CD14-positive monocyte (primary cell): ENCODE measurements around the gene ZFP36L2. TPM values are rescaled to one million over a fixed set of nuclear protein-coding genes. Genes with fewer than 3 reads are reported as not detected.

Source experiments
- DNase-seq, 3 donors: peaks; one replicate each; pipeline ENCODE4 v3.0.0-alpha.2; 2011 to 2022
- H2AFZ ChIP-seq: 2 replicates; pipeline ENCODE4 v1.6.0; 2012; ENCODE audit warnings: mild to moderate bottlenecking, low read depth, low read length, inconsistent platforms; ENCODE audit not compliant: insufficient read depth, poor library complexity, severe bottlenecking
- H3K27ac ChIP-seq, 2 donors: 1 replicate in 1 of 2; 2 replicates in 1 of 2; pipeline ENCODE4 v1.5.1; 2012 to 2013; ENCODE audit warnings: low read length in 2 of 2, control low read depth in 1 of 2, inconsistent platforms in 1 of 2, low read depth in 1 of 2, mild to moderate bottlenecking in 1 of 2
- H3K27me3 ChIP-seq, 2 donors: one replicate each; pipeline versions ENCODE4 v1.6.0 to v1.6.1; 2011 to 2013; ENCODE audit warnings: low read length in 2 of 2; ENCODE audit not compliant: control insufficient read depth in 2 of 2, insufficient read depth in 2 of 2
- H3K36me3 ChIP-seq, 2 donors: replicated peaks in 1 of 2; 1 replicate in 1 of 2; 2 replicates in 1 of 2; pipeline versions ENCODE4 v1.5.1 to v1.6.1; 2012 to 2013; ENCODE audit warnings: low read length in 2 of 2, control low read depth in 1 of 2, inconsistent platforms in 1 of 2, mild to moderate bottlenecking in 1 of 2; ENCODE audit not compliant: insufficient read depth in 2 of 2, control insufficient read depth in 1 of 2
- H3K4me1 ChIP-seq, 2 donors: 1 replicate in 1 of 2; 2 replicates in 1 of 2; pipeline versions ENCODE4 v1.5.1 to v1.6.1; 2012 to 2013; ENCODE audit warnings: low read length in 2 of 2, control low read depth in 1 of 2, inconsistent platforms in 1 of 2, mild to moderate bottlenecking in 1 of 2, moderate library complexity in 1 of 2; ENCODE audit not compliant: insufficient read depth in 2 of 2, control insufficient read depth in 1 of 2
- H3K4me2 ChIP-seq: replicated peaks from 2 replicates; pipeline ENCODE3; 2012; ENCODE audit warnings: low read length, moderate library complexity, mild to moderate bottlenecking; ENCODE audit not compliant: poor library complexity, severe bottlenecking; ENCODE audit errors: extremely low read depth
- H3K4me3 ChIP-seq, 3 experiments: fragments of 200-600 bp in 1 of 3; sonication (generic) in 1 of 3; replicated peaks in 1 of 3; 1 replicate in 2 of 3; 2 replicates in 1 of 3; pipeline ENCODE4 v1.5.1; 2011 to 2013; ENCODE audit warnings: low read length in 3 of 3, mild to moderate bottlenecking in 3 of 3, control low read depth in 2 of 3, low read depth in 2 of 3, inconsistent platforms in 1 of 3, moderate library complexity in 1 of 3
- H3K79me2 ChIP-seq: 2 replicates; pipeline ENCODE4 v1.6.0; 2012; ENCODE audit warnings: mild to moderate bottlenecking, control low read depth, inconsistent platforms, low read length, moderate library complexity; ENCODE audit not compliant: insufficient read depth
- H3K9ac ChIP-seq: 2 replicates; pipeline ENCODE4 v1.6.0; 2017; ENCODE audit warnings: low read length, mild to moderate bottlenecking; ENCODE audit not compliant: insufficient read depth, poor library complexity, severe bottlenecking
- H3K9me3 ChIP-seq, 2 donors: replicated peaks in 1 of 2; 1 replicate in 1 of 2; 2 replicates in 1 of 2; pipeline versions ENCODE4 v1.5.1 to v1.6.1; 2012 to 2013; ENCODE audit warnings: low read length in 2 of 2, control low read depth in 1 of 2; ENCODE audit not compliant: control insufficient read depth in 1 of 2, insufficient read depth in 1 of 2
- H4K20me1 ChIP-seq: 2 replicates; pipeline ENCODE4 v1.6.0; 2012; ENCODE audit warnings: mild to moderate bottlenecking, low read length, control low read depth, moderate library complexity; ENCODE audit not compliant: insufficient read depth
- H3K27ac Mint-ChIP-seq, 7 donors: one replicate each; pipeline ENCODE4 v1.8.0; 2020; ENCODE audit warnings: mild to moderate bottlenecking in 7 of 7, mixed read lengths in 7 of 7, moderate library complexity in 6 of 7, inconsistent platforms in 2 of 7
- H3K27me3 Mint-ChIP-seq, 3 donors: one replicate each; pipeline ENCODE4 v1.8.0; 2021 to 2022; ENCODE audit warnings: low read depth in 3 of 3, mild to moderate bottlenecking in 3 of 3, mixed read lengths in 3 of 3, moderate library complexity in 3 of 3, inconsistent platforms in 1 of 3
- H3K36me3 Mint-ChIP-seq, 2 donors: one replicate each; pipeline ENCODE4 v1.8.0; 2020; ENCODE audit warnings: mixed read lengths in 2 of 2, inconsistent platforms in 1 of 2, mild to moderate bottlenecking in 1 of 2
- H3K4me1 Mint-ChIP-seq: one replicate; pipeline ENCODE4 v1.8.0; 2020; ENCODE audit warnings: mild to moderate bottlenecking, mixed read lengths
- H3K4me3 Mint-ChIP-seq, 2 donors: one replicate each; pipeline ENCODE4 v1.8.0; 2020; ENCODE audit warnings: mild to moderate bottlenecking in 2 of 2, mixed read lengths in 2 of 2, moderate library complexity in 1 of 2
- H3K9me3 Mint-ChIP-seq, 7 donors: one replicate each; pipeline ENCODE4 v1.8.0; 2020 to 2022; ENCODE audit warnings: mixed read lengths in 7 of 7, mild to moderate bottlenecking in 6 of 7, moderate library complexity in 6 of 7, inconsistent platforms in 2 of 7
- WGBS: methylation state at CpG from one replicate; pipeline ENCODE4 v1.1.5; 2013; ENCODE audit warnings: missing lambda C conversion rate; ENCODE audit not compliant: insufficient coverage; 5-methylcytosine and 5-hydroxymethylcytosine counted together
- intact Hi-C, 2 donors: fragments of 100-400 bp; cut with micrococcal nuclease; formaldehyde crosslinking; loops; one replicate each; pipeline versions ENCODE4 v1.15.0 to v1.15.1; 2023
- polyA plus RNA-seq, 3 donors: library from polyadenylated mRNA; depleted of rRNA in 1 of 3; unstranded in 2 of 3; stranded (reverse) in 1 of 3; fragments of 300-500 nt in 2 of 3; fragments of >200 nt in 1 of 3; fragmentation: Illumina TruSeq in 2 of 3; gene quantifications; 1 replicate in 2 of 3; 2 replicates in 1 of 3; pipeline ENCODE4 v1.2.3, GENCODE V29; 2012 to 2021
- TF ChIP-seq, protein P1 (sequence below): fragments of 200-600 bp; IDR thresholded peaks from one replicate; pipeline ENCODE4 v1.8.0; 2022; ENCODE audit warnings: antibody characterized with exemption, mild to moderate bottlenecking

Gene ZFP36L2
- polyA plus RNA-seq, 3 donors = 84.4 to 150 (median 88.3) TPM

DNA sequence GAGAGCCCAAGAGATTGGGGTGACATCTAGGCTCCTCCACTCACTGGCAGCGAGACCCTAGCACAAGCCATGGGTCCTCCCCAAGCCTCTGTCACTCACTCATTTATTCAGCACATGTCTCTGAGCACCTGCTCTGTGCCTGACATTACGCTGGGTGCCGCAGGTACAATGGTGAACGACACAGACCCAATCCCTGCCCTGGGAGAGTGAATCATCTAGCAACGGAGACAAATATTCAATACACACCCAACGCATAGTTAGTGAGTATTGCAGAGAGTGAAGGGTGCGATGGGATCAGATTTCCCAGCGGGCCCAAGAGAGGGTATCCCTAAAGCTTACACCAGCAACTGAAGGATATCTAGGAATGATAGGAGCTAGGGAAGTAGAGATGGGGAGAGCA, 45.5 kb downstream of the ZFP36L2 start:
- Mint-ChIP-seq H3K4me3 (no peak overlapping the region), H3K4me1 (peaks cover 75% of the 10 kb centered on the region), H3K9me3 (peaks cover 0 to 5% (median 0%) of the 10 kb centered on the region in 7 donors), H3K27me3 (peaks cover 0 to 1% (median 0%) of the 10 kb centered on the region in 3 donors), H3K36me3 (peaks cover 2 to 3% of the 10 kb centered on the region in 2 donors), H3K27ac (no peak overlapping the region)
- no peaks in the 10 kb centered on the region for H4K20me1 ChIP-seq
- H3K9ac ChIP-seq = no peak overlapping the region
- H3K9me3 ChIP-seq = no peaks in the 10 kb centered on the region
- TF ChIP-seq, protein P1, sequence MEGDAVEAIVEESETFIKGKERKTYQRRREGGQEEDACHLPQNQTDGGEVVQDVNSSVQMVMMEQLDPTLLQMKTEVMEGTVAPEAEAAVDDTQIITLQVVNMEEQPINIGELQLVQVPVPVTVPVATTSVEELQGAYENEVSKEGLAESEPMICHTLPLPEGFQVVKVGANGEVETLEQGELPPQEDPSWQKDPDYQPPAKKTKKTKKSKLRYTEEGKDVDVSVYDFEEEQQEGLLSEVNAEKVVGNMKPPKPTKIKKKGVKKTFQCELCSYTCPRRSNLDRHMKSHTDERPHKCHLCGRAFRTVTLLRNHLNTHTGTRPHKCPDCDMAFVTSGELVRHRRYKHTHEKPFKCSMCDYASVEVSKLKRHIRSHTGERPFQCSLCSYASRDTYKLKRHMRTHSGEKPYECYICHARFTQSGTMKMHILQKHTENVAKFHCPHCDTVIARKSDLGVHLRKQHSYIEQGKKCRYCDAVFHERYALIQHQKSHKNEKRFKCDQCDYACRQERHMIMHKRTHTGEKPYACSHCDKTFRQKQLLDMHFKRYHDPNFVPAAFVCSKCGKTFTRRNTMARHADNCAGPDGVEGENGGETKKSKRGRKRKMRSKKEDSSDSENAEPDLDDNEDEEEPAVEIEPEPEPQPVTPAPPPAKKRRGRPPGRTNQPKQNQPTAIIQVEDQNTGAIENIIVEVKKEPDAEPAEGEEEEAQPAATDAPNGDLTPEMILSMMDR = no peak
- no peak overlapping the region for H3K4me3 ChIP-seq
- no peak overlapping the region for H3K4me2 ChIP-seq
- DNase-seq = no peak
- H3K79me2 ChIP-seq = peaks cover 7% of the 10 kb centered on the region
- peaks cover 52 to 57% of the 10 kb centered on the region in 2 donors for H3K4me1 ChIP-seq
- intact Hi-C loops = no loop called here
- 100% methylated on average over 3 of the region's 8 CpGs for WGBS
- H2AFZ ChIP-seq = no peak overlapping the region
- no peaks in the 10 kb centered on the region for H3K27me3 ChIP-seq
- no peak overlapping the region for H3K27ac ChIP-seq
- H3K36me3 ChIP-seq = no peaks in the 10 kb centered on the region

DNA sequence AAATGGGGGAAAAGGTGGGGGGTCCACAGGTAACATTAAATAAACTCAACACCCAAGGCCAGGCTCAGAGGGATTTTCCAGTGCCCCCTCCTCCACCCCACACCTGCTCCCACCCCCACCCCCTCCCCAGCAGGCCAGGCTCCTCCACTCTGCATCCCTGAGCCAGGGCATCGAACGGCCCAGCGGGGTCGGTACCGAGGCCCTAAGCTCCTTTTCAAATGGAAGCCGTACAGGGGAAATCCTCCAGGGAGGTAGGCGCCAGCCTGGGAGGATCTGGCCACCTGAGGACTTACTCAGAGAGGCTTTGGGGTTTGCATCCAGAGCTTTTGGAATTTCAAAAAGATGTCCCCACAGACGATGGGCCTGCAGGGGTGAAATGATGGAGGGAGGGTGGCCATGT, 46.5 kb downstream of the ZFP36L2 start:
- H4K20me1 ChIP-seq = no peaks in the 10 kb centered on the region
- peak overlapping the region; percentile 82 to 93 for H3K27ac ChIP-seq
- peaks cover 2 to 3% of the 10 kb centered on the region in 2 donors for H3K36me3 Mint-ChIP-seq
- intact Hi-C loops = no loop called here
- peak overlapping the region; percentile 63 for H3K4me2 ChIP-seq
- H3K4me1 ChIP-seq = peaks cover 52 to 57% of the 10 kb centered on the region in 2 donors
- no peaks in the 10 kb centered on the region for H3K36me3 ChIP-seq
- WGBS = no CpG with 5 or more reads among the region's 8 CpGs
- H3K4me3 ChIP-seq = no peak overlapping the region
- peaks cover 7% of the 10 kb centered on the region for H3K79me2 ChIP-seq
- no peak overlapping the region for H3K4me3 Mint-ChIP-seq
- H2AFZ ChIP-seq = no peak overlapping the region
- H3K27me3 Mint-ChIP-seq = peaks cover 0 to 1% (median 0%) of the 10 kb centered on the region in 3 donors
- H3K9me3 Mint-ChIP-seq = no peaks in the 10 kb centered on the region
- no peak overlapping the region for H3K9ac ChIP-seq
- TF ChIP-seq, protein P1 = no peak
- no peak for DNase-seq
- H3K9me3 ChIP-seq = no peaks in the 10 kb centered on the region
- no peaks in the 10 kb centered on the region for H3K27me3 ChIP-seq
- peak overlapping the region in 6 of 7 donors; percentile 25 to 95 (median 90) for H3K27ac Mint-ChIP-seq
- H3K4me1 Mint-ChIP-seq = peaks cover 75% of the 10 kb centered on the region
